Ishikawa (cell line): ENCODE results near the gene RNF31.

Experiments
- CEBPB ChIP-seq: IDR thresholded peaks from 2 replicates; pipeline ENCODE4 v1.6.1; 2012
- CREB1 ChIP-seq: IDR thresholded peaks from 2 replicates; pipeline ENCODE4 v1.6.1; 2012; ENCODE audit warnings: low read depth
- EGR1 ChIP-seq: IDR thresholded peaks from 2 replicates; pipeline ENCODE4 v1.6.1; 2012
- EP300 ChIP-seq: IDR thresholded peaks from 2 replicates; pipeline ENCODE4 v1.6.1; 2012; ENCODE audit warnings: borderline replicate concordance
- FOXM1 ChIP-seq: IDR thresholded peaks from 2 replicates; pipeline ENCODE4 v1.6.1; 2012; ENCODE audit warnings: low read depth, borderline replicate concordance
- MAX ChIP-seq: IDR thresholded peaks from 2 replicates; pipeline ENCODE4 v1.6.1; 2012
- NFIC ChIP-seq: IDR thresholded peaks from 2 replicates; pipeline ENCODE4 v1.6.1; 2012
- RAD21 ChIP-seq: IDR thresholded peaks from 2 replicates; pipeline ENCODE4 v1.6.1; 2012; ENCODE audit warnings: low read depth
- REST ChIP-seq: IDR thresholded peaks from 2 replicates; pipeline ENCODE4 v1.6.1; 2012; ENCODE audit warnings: low read depth, mild to moderate bottlenecking
- TAF1 ChIP-seq: IDR thresholded peaks from 2 replicates; pipeline ENCODE4 v1.6.1; 2012; ENCODE audit warnings: low read depth, mild to moderate bottlenecking
- USF1 ChIP-seq: IDR thresholded peaks from 2 replicates; pipeline ENCODE4 v1.6.1; 2012
- YY1 ChIP-seq: IDR thresholded peaks from 2 replicates; pipeline ENCODE4 v1.6.1; 2012; ENCODE audit warnings: low read depth

- TF ChIP-seq CREB1, result no peak
- no peak for TF ChIP-seq NFIC
- TF ChIP-seq CEBPB, result no peak
- no peak for TF ChIP-seq EGR1
- TF ChIP-seq EP300, result no peak
- TF ChIP-seq FOXM1, result no peak
- no peak for TF ChIP-seq MAX
- no peak for TF ChIP-seq REST
- no peak for TF ChIP-seq USF1
- TF ChIP-seq YY1, result no peak
- TF ChIP-seq TAF1, result no peak
- no peak for TF ChIP-seq RAD21
Measured at GRCh38 chr14:24156840-24157239, 9.5 kb downstream of the RNF31 start.
